ENCODE data around the gene KCND1. TPM values are rescaled to one million over a fixed set of nuclear protein-coding genes. Genes with fewer than 3 reads are reported as not detected.

The KCND1 gene
- total and polyA plus RNA-seq, 2 experiments from 2014 or later, result 2.6 to 3.1 TPM

DNA sequence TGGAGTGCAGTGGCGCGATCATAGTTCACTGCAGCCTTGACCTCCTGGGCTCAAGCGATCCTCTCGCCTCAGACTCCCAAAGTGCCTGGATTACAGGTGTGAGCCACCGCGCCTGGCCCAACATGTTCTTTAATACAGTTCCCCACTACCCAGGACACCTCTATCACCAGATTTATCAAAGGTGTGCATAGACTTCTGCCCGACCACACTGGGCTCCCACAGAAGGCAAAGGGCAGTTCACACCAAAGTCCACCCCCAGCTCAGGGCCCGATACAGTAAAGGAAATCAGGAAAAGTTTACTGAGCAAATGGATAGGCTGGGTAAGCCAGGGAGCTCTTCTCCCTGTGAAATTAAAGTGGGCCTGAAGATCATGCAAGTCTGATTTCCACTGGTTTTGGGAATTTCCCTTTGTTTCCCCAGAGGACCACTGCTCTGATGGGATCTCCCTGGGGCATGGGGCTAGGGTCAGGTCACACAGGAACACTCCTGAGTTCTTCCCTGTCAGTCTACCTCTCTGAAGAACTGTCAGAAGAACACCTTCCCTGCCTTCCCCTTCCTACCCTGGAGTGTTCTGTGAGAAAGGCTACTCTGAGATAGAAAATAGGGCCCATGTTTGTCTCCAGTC lies 35.1 kb downstream of the KCND1 start:
- no peak overlapping the region for H3K4me3 ChIP-seq
- TF ChIP-seq, protein P1, sequence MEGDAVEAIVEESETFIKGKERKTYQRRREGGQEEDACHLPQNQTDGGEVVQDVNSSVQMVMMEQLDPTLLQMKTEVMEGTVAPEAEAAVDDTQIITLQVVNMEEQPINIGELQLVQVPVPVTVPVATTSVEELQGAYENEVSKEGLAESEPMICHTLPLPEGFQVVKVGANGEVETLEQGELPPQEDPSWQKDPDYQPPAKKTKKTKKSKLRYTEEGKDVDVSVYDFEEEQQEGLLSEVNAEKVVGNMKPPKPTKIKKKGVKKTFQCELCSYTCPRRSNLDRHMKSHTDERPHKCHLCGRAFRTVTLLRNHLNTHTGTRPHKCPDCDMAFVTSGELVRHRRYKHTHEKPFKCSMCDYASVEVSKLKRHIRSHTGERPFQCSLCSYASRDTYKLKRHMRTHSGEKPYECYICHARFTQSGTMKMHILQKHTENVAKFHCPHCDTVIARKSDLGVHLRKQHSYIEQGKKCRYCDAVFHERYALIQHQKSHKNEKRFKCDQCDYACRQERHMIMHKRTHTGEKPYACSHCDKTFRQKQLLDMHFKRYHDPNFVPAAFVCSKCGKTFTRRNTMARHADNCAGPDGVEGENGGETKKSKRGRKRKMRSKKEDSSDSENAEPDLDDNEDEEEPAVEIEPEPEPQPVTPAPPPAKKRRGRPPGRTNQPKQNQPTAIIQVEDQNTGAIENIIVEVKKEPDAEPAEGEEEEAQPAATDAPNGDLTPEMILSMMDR (IDR thresholded peaks at IDR 0.05; ENCODE audit: low read depth, low read length), result no peak
- H3K27ac ChIP-seq, result peak overlapping the region; percentile 84
- H3K4me1 ChIP-seq (ENCODE audit: low read depth), result no peaks in the 10 kb centered on the region
- peaks cover 7% of the 10 kb centered on the region for H3K36me3 ChIP-seq
- DNase-seq (ENCODE audit: low read depth in 1 of 2, low spot score in 1 of 2), result no peak
- no peaks in the 10 kb centered on the region for H3K27me3 ChIP-seq
- no peaks in the 10 kb centered on the region for H3K9me3 ChIP-seq (ENCODE audit: low read depth)

DNA sequence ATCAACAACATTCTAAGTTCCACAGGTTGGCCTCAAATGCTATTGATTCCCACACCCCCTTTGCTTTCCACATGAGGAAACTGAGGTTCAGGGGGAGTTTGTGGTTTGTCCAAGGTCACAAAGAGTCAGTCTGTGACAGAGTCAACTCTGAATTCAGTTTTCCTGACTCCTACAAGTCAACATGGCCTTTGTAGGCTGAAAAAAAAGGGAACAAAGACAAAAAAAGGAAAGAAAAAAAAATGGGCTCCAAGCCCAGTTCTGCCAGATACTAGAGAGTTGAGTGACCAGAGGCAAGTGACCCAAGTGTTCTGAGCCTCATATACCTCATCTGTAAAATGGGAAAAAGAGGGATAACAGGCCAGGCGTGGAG lies 36.4 kb downstream of the KCND1 start:
- TF ChIP-seq, protein P1 (IDR thresholded peaks at IDR 0.05; ENCODE audit: low read depth, low read length), result no peak
- Histone ChIP-seq H3K36me3 (peaks cover 7% of the 10 kb centered on the region), H3K27ac (no peak overlapping the region), H3K4me3 (no peak overlapping the region), H3K9me3 (ENCODE audit: low read depth) (no peaks in the 10 kb centered on the region), H3K27me3 (no peaks in the 10 kb centered on the region), H3K4me1 (ENCODE audit: low read depth) (no peaks in the 10 kb centered on the region)
- DNase-seq (ENCODE audit: low read depth in 1 of 2, low spot score in 1 of 2), result no peak

DNA sequence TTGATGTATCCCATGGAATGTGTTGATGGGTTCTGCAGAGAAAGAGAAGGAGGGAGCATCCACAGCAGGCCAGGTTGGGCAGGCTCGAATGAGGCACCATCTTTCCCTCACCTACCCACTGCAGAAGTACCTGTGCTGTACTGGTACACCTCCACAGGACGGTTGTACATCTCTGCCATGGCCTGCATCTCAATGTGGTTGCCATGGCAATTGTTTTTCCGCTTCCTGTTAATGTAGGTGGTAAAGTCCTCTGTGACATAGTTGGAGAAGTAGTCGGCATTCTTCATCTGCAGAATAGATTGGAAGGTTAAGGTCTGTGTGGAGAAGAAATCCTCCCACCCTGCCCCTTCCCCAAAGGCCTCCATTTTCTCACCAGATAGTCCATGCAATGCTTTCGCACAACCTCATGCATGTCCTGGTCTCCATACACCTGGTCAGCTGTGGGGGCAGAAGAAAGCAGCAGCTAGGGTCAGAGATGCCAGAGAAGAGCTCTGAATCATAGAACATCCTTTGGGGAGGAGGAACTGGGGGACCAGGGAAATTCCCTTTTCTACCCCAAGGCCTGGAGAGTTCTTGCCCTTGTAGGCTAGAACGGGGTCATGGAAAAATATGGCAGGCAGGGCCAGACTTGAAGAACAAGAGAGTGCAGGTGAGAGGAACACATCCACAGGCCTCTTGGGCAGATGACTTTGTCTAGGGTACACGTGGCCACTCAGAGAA lies 36.9 kb downstream of the KCND1 start:
- TF ChIP-seq, protein P1 (IDR thresholded peaks at IDR 0.05; ENCODE audit: low read depth, low read length), result no peak

DNA sequence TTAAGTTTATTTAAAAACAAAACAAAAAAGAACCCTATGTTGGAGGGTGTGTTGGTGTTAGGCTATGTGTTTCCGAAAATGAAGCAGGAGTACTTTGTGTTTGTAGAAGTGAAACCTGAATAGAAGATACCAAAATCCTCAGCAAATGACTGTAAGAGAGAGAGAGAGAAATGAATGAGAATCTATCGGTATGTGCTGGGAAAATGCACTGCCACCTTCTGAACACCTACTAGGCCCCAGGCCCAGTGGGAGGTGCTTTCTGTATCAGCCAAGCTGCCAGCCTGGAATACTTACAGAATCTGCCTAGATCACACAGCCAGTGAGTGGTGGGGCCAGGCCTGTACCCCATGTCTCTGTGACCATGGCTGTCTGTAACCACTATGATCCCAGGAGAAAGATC lies 37.9 kb downstream of the KCND1 start:
- no peaks in the 10 kb centered on the region for H3K4me1 ChIP-seq (ENCODE audit: low read depth)
- no peak for DNase-seq (ENCODE audit: low read depth in 1 of 2, low spot score in 1 of 2)
- H3K36me3 ChIP-seq, result peaks cover 7% of the 10 kb centered on the region
- H3K27me3 ChIP-seq, result no peaks in the 10 kb centered on the region
- H3K4me3 ChIP-seq, result no peak overlapping the region
- H3K27ac ChIP-seq, result no peak overlapping the region
- TF ChIP-seq, protein P1 (IDR thresholded peaks at IDR 0.05; ENCODE audit: low read depth, low read length), result no peak
- no peaks in the 10 kb centered on the region for H3K9me3 ChIP-seq (ENCODE audit: low read depth)

More for the DNA sequence above, 36.9 kb downstream of the KCND1 start:
- Histone ChIP-seq H3K27me3 (no peaks in the 10 kb centered on the region), H3K27ac (no peak overlapping the region), H3K36me3 (peaks cover 7% of the 10 kb centered on the region), H3K4me1 (ENCODE audit: low read depth) (no peaks in the 10 kb centered on the region), H3K9me3 (ENCODE audit: low read depth) (no peaks in the 10 kb centered on the region), H3K4me3 (no peak overlapping the region)
- no peak for DNase-seq (ENCODE audit: low read depth in 1 of 2, low spot score in 1 of 2)

DNA sequence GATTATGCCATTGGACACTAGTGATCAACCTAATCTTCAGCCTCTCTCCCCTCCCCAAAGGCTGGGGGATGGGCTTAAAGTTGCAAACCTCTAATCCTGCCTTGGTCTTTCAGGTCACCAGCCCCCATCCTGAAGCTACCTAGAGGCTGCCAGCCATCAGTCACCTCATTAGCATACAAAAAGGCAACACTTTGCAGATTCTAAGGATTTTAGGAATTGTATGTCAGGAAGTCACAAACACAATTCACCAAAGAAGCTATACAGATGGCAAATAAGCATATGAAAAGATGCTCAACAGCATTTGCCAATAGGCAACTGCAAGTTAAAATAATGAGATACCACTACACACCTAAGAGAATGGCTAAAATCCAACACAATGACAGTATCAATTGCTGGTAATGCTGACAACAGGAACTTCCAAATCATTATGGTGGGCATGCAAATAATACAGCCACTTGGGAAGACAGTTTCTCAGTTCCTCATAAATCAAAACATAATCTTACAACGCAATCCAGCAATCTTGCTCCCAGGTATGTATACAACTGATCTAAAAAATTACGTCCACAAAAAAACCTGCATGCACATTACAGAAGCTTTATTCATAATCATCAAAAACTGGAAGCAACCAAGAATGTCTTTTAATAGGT lies 43.8 kb downstream of the KCND1 start:
- no peaks in the 10 kb centered on the region for H3K4me1 ChIP-seq (ENCODE audit: low read depth)
- no peak for DNase-seq (ENCODE audit: low read depth in 1 of 2, low spot score in 1 of 2)
- peaks cover 3% of the 10 kb centered on the region for H3K36me3 ChIP-seq
- H3K9me3 ChIP-seq (ENCODE audit: low read depth), result no peaks in the 10 kb centered on the region
- TF ChIP-seq, protein P1 (IDR thresholded peaks at IDR 0.05; ENCODE audit: low read depth, low read length), result no peak
- no peak overlapping the region for H3K4me3 ChIP-seq
- H3K27me3 ChIP-seq, result no peaks in the 10 kb centered on the region
- H3K27ac ChIP-seq, result no peak overlapping the region
